ENCODE results near the gene DHH.

DHH gene

GRCh38 chr12:49055092-49055491, 39.5 kb downstream of the DHH start:
- Histone ChIP-seq H3K4me3 (ENCODE audit: low read length) (no peak overlapping the region), H3K27ac (ENCODE audit: low read length) (no peak overlapping the region), H3K9ac (ENCODE audit: low read depth, low read length) (no peak overlapping the region), H3K9me3 (ENCODE audit: insufficient read depth, low read depth, low read length) (no peaks in the 10 kb centered on the region), H3K4me1 (ENCODE audit: insufficient read depth, low read length) (peaks cover 17% of the 10 kb centered on the region), H3K36me3 (ENCODE audit: insufficient read depth, low read depth, low read length) (peaks cover 58% of the 10 kb centered on the region), H3K27me3 (ENCODE audit: insufficient read depth, low read length) (no peaks in the 10 kb centered on the region)

GRCh38 chr12:49054524-49054923, 40.1 kb downstream of the DHH start:
- H3K27ac ChIP-seq (ENCODE audit: low read length) = no peak overlapping the region
- H3K9ac ChIP-seq (ENCODE audit: low read depth, low read length) = no peak overlapping the region
- no peak overlapping the region for H3K4me3 ChIP-seq (ENCODE audit: low read length)
- H3K36me3 ChIP-seq (ENCODE audit: insufficient read depth, low read depth, low read length) = peaks cover 64% of the 10 kb centered on the region
- no peaks in the 10 kb centered on the region for H3K9me3 ChIP-seq (ENCODE audit: insufficient read depth, low read depth, low read length)
- no peaks in the 10 kb centered on the region for H3K27me3 ChIP-seq (ENCODE audit: insufficient read depth, low read length)
- peaks cover 17% of the 10 kb centered on the region for H3K4me1 ChIP-seq (ENCODE audit: insufficient read depth, low read length)

- Histone ChIP-seq H3K27ac (ENCODE audit: low read length) (no peak overlapping the region), H3K4me1 (ENCODE audit: insufficient read depth, low read length) (peaks cover 17% of the 10 kb centered on the region), H3K9me3 (ENCODE audit: insufficient read depth, low read depth, low read length) (no peaks in the 10 kb centered on the region), H3K27me3 (ENCODE audit: insufficient read depth, low read length) (no peaks in the 10 kb centered on the region), H3K36me3 (ENCODE audit: insufficient read depth, low read depth, low read length) (peaks cover 68% of the 10 kb centered on the region), H3K4me3 (ENCODE audit: low read length) (no peak overlapping the region), H3K9ac (ENCODE audit: low read depth, low read length) (no peak overlapping the region)
Measured at GRCh38 chr12:49054096-49054495, 40.5 kb downstream of the DHH start.

- Histone ChIP-seq H3K4me1 (ENCODE audit: insufficient read depth, low read length) (peaks cover 11% of the 10 kb centered on the region), H3K27ac (ENCODE audit: low read length) (no peak overlapping the region), H3K9me3 (ENCODE audit: insufficient read depth, low read depth, low read length) (no peaks in the 10 kb centered on the region), H3K27me3 (ENCODE audit: insufficient read depth, low read length) (no peaks in the 10 kb centered on the region), H3K9ac (ENCODE audit: low read depth, low read length) (no peak overlapping the region), H3K36me3 (ENCODE audit: insufficient read depth, low read depth, low read length) (peaks cover 83% of the 10 kb centered on the region), H3K4me3 (ENCODE audit: low read length) (no peak overlapping the region)
Measured at GRCh38 chr12:49052451-49053208, 42.0 kb downstream of the DHH start.

- Histone ChIP-seq H3K9ac (ENCODE audit: low read depth, low read length) (no peak overlapping the region), H3K9me3 (ENCODE audit: insufficient read depth, low read depth, low read length) (no peaks in the 10 kb centered on the region), H3K27me3 (ENCODE audit: insufficient read depth, low read length) (no peaks in the 10 kb centered on the region), H3K4me1 (ENCODE audit: insufficient read depth, low read length) (peaks cover 11% of the 10 kb centered on the region), H3K4me3 (ENCODE audit: low read length) (no peak overlapping the region), H3K27ac (ENCODE audit: low read length) (no peak overlapping the region), H3K36me3 (ENCODE audit: insufficient read depth, low read depth, low read length) (peaks cover 90% of the 10 kb centered on the region)
Measured at GRCh38 chr12:49051777-49052438, 42.7 kb downstream of the DHH start.

GRCh38 chr12:49051373-49051764, 43.2 kb downstream of the DHH start:
- no peaks in the 10 kb centered on the region for H3K27me3 ChIP-seq (ENCODE audit: insufficient read depth, low read length)
- peaks cover 10% of the 10 kb centered on the region for H3K4me1 ChIP-seq (ENCODE audit: insufficient read depth, low read length)
- H3K27ac ChIP-seq (ENCODE audit: low read length) = no peak overlapping the region
- no peak overlapping the region for H3K4me3 ChIP-seq (ENCODE audit: low read length)
- peaks cover 95% of the 10 kb centered on the region for H3K36me3 ChIP-seq (ENCODE audit: insufficient read depth, low read depth, low read length)
- H3K9me3 ChIP-seq (ENCODE audit: insufficient read depth, low read depth, low read length) = no peaks in the 10 kb centered on the region
- H3K9ac ChIP-seq (ENCODE audit: low read depth, low read length) = no peak overlapping the region

- H3K9me3 ChIP-seq (ENCODE audit: insufficient read depth, low read depth, low read length) = no peaks in the 10 kb centered on the region
- H3K9ac ChIP-seq (ENCODE audit: low read depth, low read length) = no peak overlapping the region
- no peak overlapping the region for H3K4me3 ChIP-seq (ENCODE audit: low read length)
- H3K27ac ChIP-seq (ENCODE audit: low read length) = no peak overlapping the region
- peaks cover 4% of the 10 kb centered on the region for H3K4me1 ChIP-seq (ENCODE audit: insufficient read depth, low read length)
- peaks cover 100% of the 10 kb centered on the region for H3K36me3 ChIP-seq (ENCODE audit: insufficient read depth, low read depth, low read length)
- no peaks in the 10 kb centered on the region for H3K27me3 ChIP-seq (ENCODE audit: insufficient read depth, low read length)
Measured at GRCh38 chr12:49050507-49051372, 43.9 kb downstream of the DHH start.

GRCh38 chr12:49049566-49050224, 44.9 kb downstream of the DHH start:
- no peak overlapping the region for H3K9ac ChIP-seq (ENCODE audit: low read depth, low read length)
- no peaks in the 10 kb centered on the region for H3K27me3 ChIP-seq (ENCODE audit: insufficient read depth, low read length)
- peaks cover 100% of the 10 kb centered on the region for H3K36me3 ChIP-seq (ENCODE audit: insufficient read depth, low read depth, low read length)
- H3K4me3 ChIP-seq (ENCODE audit: low read length) = no peak overlapping the region
- H3K9me3 ChIP-seq (ENCODE audit: insufficient read depth, low read depth, low read length) = no peaks in the 10 kb centered on the region
- H3K4me1 ChIP-seq (ENCODE audit: insufficient read depth, low read length) = no peaks in the 10 kb centered on the region
- no peak overlapping the region for H3K27ac ChIP-seq (ENCODE audit: low read length)

- Histone ChIP-seq H3K4me3 (ENCODE audit: low read length) (no peak overlapping the region), H3K9me3 (ENCODE audit: insufficient read depth, low read depth, low read length) (no peaks in the 10 kb centered on the region), H3K27ac (ENCODE audit: low read length) (no peak overlapping the region), H3K27me3 (ENCODE audit: insufficient read depth, low read length) (no peaks in the 10 kb centered on the region), H3K9ac (ENCODE audit: low read depth, low read length) (no peak overlapping the region), H3K36me3 (ENCODE audit: insufficient read depth, low read depth, low read length) (peaks cover 100% of the 10 kb centered on the region), H3K4me1 (ENCODE audit: insufficient read depth, low read length) (no peaks in the 10 kb centered on the region)
Measured at GRCh38 chr12:49048953-49049352, 45.6 kb downstream of the DHH start.

- H3K4me1 ChIP-seq (ENCODE audit: insufficient read depth, low read length) = no peaks in the 10 kb centered on the region
- no peak overlapping the region for H3K4me3 ChIP-seq (ENCODE audit: low read length)
- no peak overlapping the region for H3K27ac ChIP-seq (ENCODE audit: low read length)
- no peaks in the 10 kb centered on the region for H3K27me3 ChIP-seq (ENCODE audit: insufficient read depth, low read length)
- no peak overlapping the region for H3K9ac ChIP-seq (ENCODE audit: low read depth, low read length)
- no peaks in the 10 kb centered on the region for H3K9me3 ChIP-seq (ENCODE audit: insufficient read depth, low read depth, low read length)
- peaks cover 100% of the 10 kb centered on the region for H3K36me3 ChIP-seq (ENCODE audit: insufficient read depth, low read depth, low read length)
Measured at GRCh38 chr12:49046129-49046895, 48.3 kb downstream of the DHH start.

GRCh38 chr12:49044660-49045059, 49.9 kb downstream of the DHH start:
- peaks cover 99% of the 10 kb centered on the region for H3K36me3 ChIP-seq (ENCODE audit: insufficient read depth, low read depth, low read length)
- H3K27ac ChIP-seq (ENCODE audit: low read length) = no peak overlapping the region
- H3K4me1 ChIP-seq (ENCODE audit: insufficient read depth, low read length) = no peaks in the 10 kb centered on the region
- no peak overlapping the region for H3K9ac ChIP-seq (ENCODE audit: low read depth, low read length)
- H3K27me3 ChIP-seq (ENCODE audit: insufficient read depth, low read length) = no peaks in the 10 kb centered on the region
- H3K9me3 ChIP-seq (ENCODE audit: insufficient read depth, low read depth, low read length) = no peaks in the 10 kb centered on the region
- no peak overlapping the region for H3K4me3 ChIP-seq (ENCODE audit: low read length)

Measured in iPS-20b (cell line).